CD14-positive monocyte (primary cell): Measurements from ENCODE around the gene ST7. TPM values are rescaled to one million over a fixed set of nuclear protein-coding genes. Genes with fewer than 3 reads are reported as not detected.

Experiments
- DNase-seq, 3 donors: peaks; one replicate each; pipeline ENCODE4 v3.0.0-alpha.2; 2011 to 2022
- H2AFZ ChIP-seq: 2 replicates; pipeline ENCODE4 v1.6.0; 2012; ENCODE audit warnings: mild to moderate bottlenecking, low read depth, low read length, inconsistent platforms; ENCODE audit not compliant: insufficient read depth, poor library complexity, severe bottlenecking
- H3K27ac ChIP-seq, 2 donors: 1 replicate in 1 of 2; 2 replicates in 1 of 2; pipeline ENCODE4 v1.5.1; 2012 to 2013; ENCODE audit warnings: low read length in 2 of 2, control low read depth in 1 of 2, inconsistent platforms in 1 of 2, low read depth in 1 of 2, mild to moderate bottlenecking in 1 of 2
- H3K27me3 ChIP-seq, 2 donors: one replicate each; pipeline versions ENCODE4 v1.6.0 to v1.6.1; 2011 to 2013; ENCODE audit warnings: low read length in 2 of 2; ENCODE audit not compliant: control insufficient read depth in 2 of 2, insufficient read depth in 2 of 2
- H3K36me3 ChIP-seq, 2 donors: replicated peaks in 1 of 2; 1 replicate in 1 of 2; 2 replicates in 1 of 2; pipeline versions ENCODE4 v1.5.1 to v1.6.1; 2012 to 2013; ENCODE audit warnings: low read length in 2 of 2, control low read depth in 1 of 2, inconsistent platforms in 1 of 2, mild to moderate bottlenecking in 1 of 2; ENCODE audit not compliant: insufficient read depth in 2 of 2, control insufficient read depth in 1 of 2
- H3K4me1 ChIP-seq, 2 donors: 1 replicate in 1 of 2; 2 replicates in 1 of 2; pipeline versions ENCODE4 v1.5.1 to v1.6.1; 2012 to 2013; ENCODE audit warnings: low read length in 2 of 2, control low read depth in 1 of 2, inconsistent platforms in 1 of 2, mild to moderate bottlenecking in 1 of 2, moderate library complexity in 1 of 2; ENCODE audit not compliant: insufficient read depth in 2 of 2, control insufficient read depth in 1 of 2
- H3K4me2 ChIP-seq: replicated peaks from 2 replicates; pipeline ENCODE3; 2012; ENCODE audit warnings: low read length, moderate library complexity, mild to moderate bottlenecking; ENCODE audit not compliant: poor library complexity, severe bottlenecking; ENCODE audit errors: extremely low read depth
- H3K4me3 ChIP-seq, 3 experiments: fragments of 200-600 bp in 1 of 3; sonication (generic) in 1 of 3; replicated peaks in 1 of 3; 1 replicate in 2 of 3; 2 replicates in 1 of 3; pipeline ENCODE4 v1.5.1; 2011 to 2013; ENCODE audit warnings: low read length in 3 of 3, mild to moderate bottlenecking in 3 of 3, control low read depth in 2 of 3, low read depth in 2 of 3, inconsistent platforms in 1 of 3, moderate library complexity in 1 of 3
- H3K79me2 ChIP-seq: 2 replicates; pipeline ENCODE4 v1.6.0; 2012; ENCODE audit warnings: mild to moderate bottlenecking, control low read depth, inconsistent platforms, low read length, moderate library complexity; ENCODE audit not compliant: insufficient read depth
- H3K9ac ChIP-seq: 2 replicates; pipeline ENCODE4 v1.6.0; 2017; ENCODE audit warnings: low read length, mild to moderate bottlenecking; ENCODE audit not compliant: insufficient read depth, poor library complexity, severe bottlenecking
- H3K9me3 ChIP-seq, 2 donors: replicated peaks in 1 of 2; 1 replicate in 1 of 2; 2 replicates in 1 of 2; pipeline versions ENCODE4 v1.5.1 to v1.6.1; 2012 to 2013; ENCODE audit warnings: low read length in 2 of 2, control low read depth in 1 of 2; ENCODE audit not compliant: control insufficient read depth in 1 of 2, insufficient read depth in 1 of 2
- H4K20me1 ChIP-seq: 2 replicates; pipeline ENCODE4 v1.6.0; 2012; ENCODE audit warnings: mild to moderate bottlenecking, low read length, control low read depth, moderate library complexity; ENCODE audit not compliant: insufficient read depth
- H3K27ac Mint-ChIP-seq, 7 donors: one replicate each; pipeline ENCODE4 v1.8.0; 2020; ENCODE audit warnings: mild to moderate bottlenecking in 7 of 7, mixed read lengths in 7 of 7, moderate library complexity in 6 of 7, inconsistent platforms in 2 of 7
- H3K27me3 Mint-ChIP-seq, 3 donors: one replicate each; pipeline ENCODE4 v1.8.0; 2021 to 2022; ENCODE audit warnings: low read depth in 3 of 3, mild to moderate bottlenecking in 3 of 3, mixed read lengths in 3 of 3, moderate library complexity in 3 of 3, inconsistent platforms in 1 of 3
- H3K36me3 Mint-ChIP-seq, 2 donors: one replicate each; pipeline ENCODE4 v1.8.0; 2020; ENCODE audit warnings: mixed read lengths in 2 of 2, inconsistent platforms in 1 of 2, mild to moderate bottlenecking in 1 of 2
- H3K4me1 Mint-ChIP-seq: one replicate; pipeline ENCODE4 v1.8.0; 2020; ENCODE audit warnings: mild to moderate bottlenecking, mixed read lengths
- H3K4me3 Mint-ChIP-seq, 2 donors: one replicate each; pipeline ENCODE4 v1.8.0; 2020; ENCODE audit warnings: mild to moderate bottlenecking in 2 of 2, mixed read lengths in 2 of 2, moderate library complexity in 1 of 2
- H3K9me3 Mint-ChIP-seq, 7 donors: one replicate each; pipeline ENCODE4 v1.8.0; 2020 to 2022; ENCODE audit warnings: mixed read lengths in 7 of 7, mild to moderate bottlenecking in 6 of 7, moderate library complexity in 6 of 7, inconsistent platforms in 2 of 7
- WGBS: methylation state at CpG from one replicate; pipeline ENCODE4 v1.1.5; 2013; ENCODE audit warnings: missing lambda C conversion rate; ENCODE audit not compliant: insufficient coverage; 5-methylcytosine and 5-hydroxymethylcytosine counted together
- intact Hi-C, 2 donors: fragments of 100-400 bp; cut with micrococcal nuclease; formaldehyde crosslinking; loops; one replicate each; pipeline versions ENCODE4 v1.15.0 to v1.15.1; 2023
- polyA plus RNA-seq, 3 donors: library from polyadenylated mRNA; depleted of rRNA in 1 of 3; unstranded in 2 of 3; stranded (reverse) in 1 of 3; fragments of 300-500 nt in 2 of 3; fragments of >200 nt in 1 of 3; fragmentation: Illumina TruSeq in 2 of 3; gene quantifications; 1 replicate in 2 of 3; 2 replicates in 1 of 3; pipeline ENCODE4 v1.2.3, GENCODE V29; 2012 to 2021
- TF ChIP-seq, protein P1 (sequence below): fragments of 200-600 bp; IDR thresholded peaks from one replicate; pipeline ENCODE4 v1.8.0; 2022; ENCODE audit warnings: antibody characterized with exemption, mild to moderate bottlenecking

ST7 gene
- polyA plus RNA-seq, 3 donors, result 3.6 to 5.5 (median 4.1) TPM

DNA sequence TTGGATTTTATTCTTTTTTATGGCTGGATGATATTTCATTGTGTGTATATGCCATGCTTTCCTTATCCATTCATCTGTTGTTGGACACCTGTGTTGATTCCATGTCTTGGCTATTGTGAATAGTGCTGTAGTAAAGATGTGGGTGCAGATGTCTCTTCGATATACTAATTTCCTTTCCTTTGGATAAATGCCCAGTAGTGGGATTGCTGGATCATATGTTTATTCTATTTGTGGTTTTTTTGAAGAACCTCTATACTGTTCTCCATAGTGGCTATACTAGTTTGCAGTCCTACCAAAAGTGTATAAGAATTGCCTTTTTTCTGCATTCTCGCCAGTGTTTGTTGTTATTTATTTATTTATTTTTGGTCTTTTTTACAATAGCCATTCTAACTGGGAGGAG is 209.8 kb downstream of the ST7 start:
- H3K36me3 ChIP-seq, result no peaks in the 10 kb centered on the region
- Mint-ChIP-seq H3K9me3 (no peaks in the 10 kb centered on the region), H3K4me3 (no peak overlapping the region), H3K36me3 (peaks cover 2 to 4% of the 10 kb centered on the region in 2 donors), H3K27me3 (no peaks in the 10 kb centered on the region), H3K27ac (no peak overlapping the region), H3K4me1 (peaks cover 4% of the 10 kb centered on the region)
- H4K20me1 ChIP-seq, result no peaks in the 10 kb centered on the region
- WGBS, result no CpG with 5 or more reads among the region's 2 CpGs
- no peak overlapping the region for H3K27ac ChIP-seq
- H3K79me2 ChIP-seq, result no peaks in the 10 kb centered on the region
- no peak overlapping the region for H3K9ac ChIP-seq
- TF ChIP-seq, protein P1, sequence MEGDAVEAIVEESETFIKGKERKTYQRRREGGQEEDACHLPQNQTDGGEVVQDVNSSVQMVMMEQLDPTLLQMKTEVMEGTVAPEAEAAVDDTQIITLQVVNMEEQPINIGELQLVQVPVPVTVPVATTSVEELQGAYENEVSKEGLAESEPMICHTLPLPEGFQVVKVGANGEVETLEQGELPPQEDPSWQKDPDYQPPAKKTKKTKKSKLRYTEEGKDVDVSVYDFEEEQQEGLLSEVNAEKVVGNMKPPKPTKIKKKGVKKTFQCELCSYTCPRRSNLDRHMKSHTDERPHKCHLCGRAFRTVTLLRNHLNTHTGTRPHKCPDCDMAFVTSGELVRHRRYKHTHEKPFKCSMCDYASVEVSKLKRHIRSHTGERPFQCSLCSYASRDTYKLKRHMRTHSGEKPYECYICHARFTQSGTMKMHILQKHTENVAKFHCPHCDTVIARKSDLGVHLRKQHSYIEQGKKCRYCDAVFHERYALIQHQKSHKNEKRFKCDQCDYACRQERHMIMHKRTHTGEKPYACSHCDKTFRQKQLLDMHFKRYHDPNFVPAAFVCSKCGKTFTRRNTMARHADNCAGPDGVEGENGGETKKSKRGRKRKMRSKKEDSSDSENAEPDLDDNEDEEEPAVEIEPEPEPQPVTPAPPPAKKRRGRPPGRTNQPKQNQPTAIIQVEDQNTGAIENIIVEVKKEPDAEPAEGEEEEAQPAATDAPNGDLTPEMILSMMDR, result no peak
- peaks cover under 1 to 5% of the 10 kb centered on the region in 2 donors for H3K4me1 ChIP-seq
- intact Hi-C loops, result no loop called here
- DNase-seq, result no peak
- no peaks in the 10 kb centered on the region for H3K9me3 ChIP-seq
- no peaks in the 10 kb centered on the region for H3K27me3 ChIP-seq
- no peak overlapping the region for H2AFZ ChIP-seq
- no peak overlapping the region for H3K4me2 ChIP-seq
- H3K4me3 ChIP-seq, result no peak overlapping the region

DNA sequence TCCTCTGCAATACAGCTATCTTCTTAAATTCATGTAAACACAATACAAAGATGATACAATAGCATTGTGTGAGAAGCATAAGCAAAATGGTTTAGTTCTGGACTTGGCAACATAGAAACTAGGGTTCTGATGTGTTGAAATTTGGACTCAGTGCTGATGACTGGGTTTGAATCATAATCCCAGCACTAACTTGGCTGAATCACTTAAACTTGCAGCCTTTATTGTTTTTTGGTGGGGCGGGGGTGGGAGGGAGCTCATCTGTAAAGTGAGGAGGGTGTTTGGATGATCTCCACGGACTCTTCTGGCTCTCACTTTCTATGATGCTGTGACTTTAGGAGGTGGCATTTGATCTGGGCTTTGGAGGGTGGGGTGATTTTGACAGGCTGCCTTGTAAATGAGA is 211.3 kb downstream of the ST7 start:
- H4K20me1 ChIP-seq, result no peaks in the 10 kb centered on the region
- TF ChIP-seq, protein P1, result no peak
- H3K4me2 ChIP-seq, result no peak overlapping the region
- no peaks in the 10 kb centered on the region for H3K4me1 ChIP-seq
- no peaks in the 10 kb centered on the region for H3K9me3 ChIP-seq
- no peaks in the 10 kb centered on the region for H3K36me3 ChIP-seq
- Mint-ChIP-seq H3K27me3 (no peaks in the 10 kb centered on the region), H3K4me3 (no peak overlapping the region), H3K9me3 (no peaks in the 10 kb centered on the region), H3K27ac (no peak overlapping the region), H3K4me1 (peaks cover 4% of the 10 kb centered on the region), H3K36me3 (peaks cover 2 to 4% of the 10 kb centered on the region in 2 donors)
- H3K27ac ChIP-seq, result no peak overlapping the region
- DNase-seq, result no peak
- no peak overlapping the region for H3K4me3 ChIP-seq
- no peaks in the 10 kb centered on the region for H3K79me2 ChIP-seq
- intact Hi-C loops, result no loop called here
- 100% methylated on average over 2 of the region's 2 CpGs for WGBS
- no peaks in the 10 kb centered on the region for H3K27me3 ChIP-seq
- no peak overlapping the region for H3K9ac ChIP-seq
- no peak overlapping the region for H2AFZ ChIP-seq
